Neuronal stem cell (in vitro differentiated cells): ENCODE results near the gene DUSP1.

Experiments used
- DNase-seq: peaks from one replicate; pipeline ENCODE4 v3.0.0-alpha.2; 2013; ENCODE audit warnings: low spot score
- H2AFZ ChIP-seq: one replicate; pipeline ENCODE4 v1.6.1; 2013; ENCODE audit warnings: mild to moderate bottlenecking, low read length, inconsistent platforms
- H2AK5ac ChIP-seq: 2 replicates; pipeline ENCODE4 v1.6.1; 2013; ENCODE audit warnings: low read depth, mild to moderate bottlenecking, inconsistent platforms, low read length, moderate library complexity, mixed read lengths
- H2BK120ac ChIP-seq: 2 replicates; pipeline ENCODE4 v1.6.1; 2013; ENCODE audit warnings: low read depth, mild to moderate bottlenecking, inconsistent platforms, low read length, moderate library complexity, mixed read lengths
- H2BK12ac ChIP-seq: one replicate; pipeline ENCODE4 v1.6.1; 2013; ENCODE audit warnings: low read length, inconsistent platforms
- H2BK15ac ChIP-seq: 2 replicates; pipeline ENCODE4 v1.6.1; 2013; ENCODE audit warnings: mild to moderate bottlenecking, low read length, inconsistent platforms, mixed read lengths
- H2BK5ac ChIP-seq: one replicate; pipeline ENCODE4 v1.6.1; 2013; ENCODE audit warnings: inconsistent platforms, mild to moderate bottlenecking, low read length, moderate library complexity
- H3K14ac ChIP-seq: one replicate; pipeline ENCODE4 v1.6.1; 2013; ENCODE audit warnings: low read length, inconsistent platforms
- H3K18ac ChIP-seq: 2 replicates; pipeline ENCODE4 v1.6.1; 2013; ENCODE audit warnings: low read length, inconsistent platforms
- H3K23ac ChIP-seq: 2 replicates; pipeline ENCODE4 v1.6.1; 2013; ENCODE audit warnings: low read depth, mild to moderate bottlenecking, mixed read lengths, low read length, inconsistent platforms; ENCODE audit not compliant: poor library complexity
- H3K27ac ChIP-seq: replicated peaks from 3 replicates; pipeline ENCODE4 v1.5.1; 2013; ENCODE audit warnings: low read length, inconsistent platforms
- H3K27me3 ChIP-seq, 3 experiments: 2 replicates each; pipeline ENCODE4 v1.6.1; 2013; ENCODE audit warnings: low read length in 3 of 3, mild to moderate bottlenecking in 2 of 3, inconsistent platforms in 1 of 3, low read depth in 1 of 3, mixed read lengths in 1 of 3, moderate library complexity in 1 of 3; ENCODE audit not compliant: control insufficient read depth in 3 of 3, insufficient read depth in 3 of 3
- H3K36me3 ChIP-seq, 2 donors: replicated peaks in 1 of 2; 2 replicates each; pipeline ENCODE4 v1.6.1; 2013; ENCODE audit warnings: low read length in 2 of 2; ENCODE audit not compliant: control insufficient read depth in 2 of 2, insufficient read depth in 2 of 2
- H3K4ac ChIP-seq: 2 replicates; pipeline ENCODE4 v1.6.1; 2013; ENCODE audit warnings: inconsistent platforms, mild to moderate bottlenecking, low read length, moderate library complexity
- H3K4me1 ChIP-seq, 2 donors: 1 replicate in 1 of 2; 2 replicates in 1 of 2; pipeline ENCODE4 v1.6.1; 2013; ENCODE audit warnings: low read length in 2 of 2, low read depth in 1 of 2; ENCODE audit not compliant: control insufficient read depth in 2 of 2, insufficient read depth in 1 of 2
- H3K4me2 ChIP-seq: one replicate; pipeline ENCODE4 v1.6.1; 2013; ENCODE audit warnings: mild to moderate bottlenecking, low read length, inconsistent platforms; ENCODE audit not compliant: insufficient read depth, poor library complexity, severe bottlenecking
- H3K4me3 ChIP-seq, 2 donors: 2 replicates each; pipeline ENCODE4 v1.5.1; 2013; ENCODE audit warnings: low read length in 2 of 2, mild to moderate bottlenecking in 2 of 2, inconsistent platforms in 1 of 2, moderate library complexity in 1 of 2
- H3K79me1 ChIP-seq: one replicate; pipeline ENCODE4 v1.6.1; 2013; ENCODE audit warnings: low read depth, mild to moderate bottlenecking, inconsistent platforms, low read length, moderate library complexity
- H3K9ac ChIP-seq: one replicate; pipeline ENCODE4 v1.6.1; 2013; ENCODE audit warnings: mild to moderate bottlenecking, low read depth, low read length, inconsistent platforms; ENCODE audit not compliant: poor library complexity
- H3K9me3 ChIP-seq, 2 donors: replicated peaks in 1 of 2; 2 replicates each; pipeline versions ENCODE3 to v1.6.1; 2013; ENCODE audit warnings: low read length in 2 of 2, mild to moderate bottlenecking in 2 of 2, inconsistent platforms in 1 of 2, low read depth in 1 of 2, mixed read lengths in 1 of 2, moderate library complexity in 1 of 2; ENCODE audit not compliant: control insufficient read depth in 2 of 2, insufficient read depth in 1 of 2
- H4K8ac ChIP-seq: one replicate; pipeline ENCODE4 v1.6.1; 2013; ENCODE audit warnings: low read depth, mild to moderate bottlenecking, inconsistent platforms, low read length, moderate library complexity
- H4K91ac ChIP-seq: one replicate; pipeline ENCODE4 v1.6.1; 2013; ENCODE audit warnings: low read length, low read depth, mild to moderate bottlenecking, inconsistent platforms; ENCODE audit not compliant: poor library complexity
- WGBS, 2 donors: extraction: QIAGEN DNeasy Blood & Tissue Kit; methylation state at CpG; one replicate each; pipeline ENCODE4 v1.1.7; 2013; ENCODE audit warnings: missing lambda C conversion rate in 2 of 2, mixed read lengths in 1 of 2; ENCODE audit not compliant: insufficient read length in 2 of 2, insufficient replicate concordance in 1 of 2; ENCODE audit errors: extremely low coverage in 2 of 2; 5-methylcytosine and 5-hydroxymethylcytosine counted together

Gene DUSP1

GRCh38 chr5:172801179-172801671, 30.2 kb upstream of the DUSP1 start:
- Histone ChIP-seq H4K8ac (no peak overlapping the region), H3K36me3 (no peaks in the 10 kb centered on the region), H3K4me1 (no peaks in the 10 kb centered on the region), H3K18ac (peak overlapping the region; percentile 29), H3K14ac (no peak overlapping the region), H3K4me3 (no peak overlapping the region), H3K79me1 (no peaks in the 10 kb centered on the region), H3K4ac (no peak overlapping the region), H3K23ac (peak overlapping the region; percentile 19), H3K27ac (no peak overlapping the region), H3K9me3 (no peaks in the 10 kb centered on the region), H4K91ac (no peak overlapping the region), H2BK120ac (no peak overlapping the region), H2BK12ac (no peak overlapping the region), H2AFZ (no peak overlapping the region), H3K4me2 (no peak overlapping the region), H2AK5ac (no peak overlapping the region), H2BK15ac (no peak overlapping the region), H2BK5ac (no peak overlapping the region), H3K27me3 (no peaks in the 10 kb centered on the region), H3K9ac (peak overlapping the region; percentile 30)
- no CpG with 5 or more reads among the region's 4 CpGs for WGBS, 2 donors
- DNase-seq = no peak

- Histone ChIP-seq H2BK12ac (no peak overlapping the region), H3K4ac (no peak overlapping the region)
Measured at GRCh38 chr5:172800088-172800551, 29.1 kb upstream of the DUSP1 start.

DNA sequence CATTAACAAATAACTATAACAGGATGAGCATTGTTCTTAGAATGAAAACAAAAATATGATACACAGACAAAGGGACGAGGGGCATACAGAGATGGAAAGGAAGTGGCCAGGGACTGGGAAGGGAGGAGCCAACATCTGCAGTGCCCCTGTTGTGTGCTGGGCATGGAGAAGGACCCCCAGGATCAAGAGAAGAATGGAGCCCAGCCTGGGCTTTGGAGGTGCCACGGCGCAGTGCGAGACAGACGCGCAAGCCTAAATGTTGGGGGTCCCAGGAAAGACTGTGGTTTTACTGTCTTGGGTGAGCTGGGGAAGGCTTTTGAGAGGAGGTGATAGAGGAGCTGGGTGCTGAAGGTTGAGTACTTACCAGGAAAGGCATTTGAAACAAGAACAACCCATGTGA, 28.4 kb upstream of the DUSP1 start:
- H3K18ac ChIP-seq = no peak overlapping the region
- no peak overlapping the region for H4K8ac ChIP-seq
- H3K9ac ChIP-seq = no peak overlapping the region
- H3K27ac ChIP-seq = no peak overlapping the region
- H2AFZ ChIP-seq = peak overlapping the region; percentile 84
- no peaks in the 10 kb centered on the region for H3K79me1 ChIP-seq
- H3K9me3 ChIP-seq = no peaks in the 10 kb centered on the region
- no peak overlapping the region for H3K4ac ChIP-seq
- H4K91ac ChIP-seq = no peak overlapping the region
- no peak overlapping the region for H2BK15ac ChIP-seq
- no peak overlapping the region for H3K14ac ChIP-seq
- peaks cover 0 to 2% of the 10 kb centered on the region in 2 donors for H3K4me1 ChIP-seq
- H2BK5ac ChIP-seq = no peak overlapping the region
- no peak overlapping the region for H2AK5ac ChIP-seq
- DNase-seq = no peak
- H3K4me2 ChIP-seq = no peak overlapping the region
- H2BK12ac ChIP-seq = no peak overlapping the region
- WGBS, 2 donors = no CpG with 5 or more reads among the region's 6 CpGs
- H3K4me3 ChIP-seq = no peak overlapping the region
- no peak overlapping the region for H2BK120ac ChIP-seq
- no peak overlapping the region for H3K23ac ChIP-seq
- no peaks in the 10 kb centered on the region for H3K36me3 ChIP-seq
- H3K27me3 ChIP-seq = no peaks in the 10 kb centered on the region

More at GRCh38 chr5:172800088-172800551, 29.1 kb upstream of the DUSP1 start:
- Histone ChIP-seq H3K4me3 (no peak overlapping the region), H2BK120ac (no peak overlapping the region), H4K91ac (no peak overlapping the region), H3K4me2 (no peak overlapping the region), H3K79me1 (no peaks in the 10 kb centered on the region), H3K9me3 (no peaks in the 10 kb centered on the region), H3K23ac (no peak overlapping the region), H3K27ac (no peak overlapping the region), H2BK15ac (peak overlapping the region; percentile 57), H4K8ac (no peak overlapping the region), H2AK5ac (no peak overlapping the region), H2BK5ac (no peak overlapping the region), H3K4me1 (peaks cover 0 to 2% of the 10 kb centered on the region in 2 donors), H2AFZ (peak overlapping the region; percentile 84), H3K27me3 (no peaks in the 10 kb centered on the region), H3K18ac (peak overlapping the region; percentile 48), H3K9ac (no peak overlapping the region), H3K14ac (no peak overlapping the region), H3K36me3 (no peaks in the 10 kb centered on the region)
- WGBS, 2 donors = no CpG with 5 or more reads among the region's 16 CpGs
- no peak for DNase-seq

GRCh38 chr5:172798422-172799215, 27.6 kb upstream of the DUSP1 start:
- no peak overlapping the region for H3K14ac ChIP-seq
- H2BK120ac ChIP-seq = no peak overlapping the region
- WGBS, 2 donors = no CpG with 5 or more reads among the region's 14 CpGs
- H3K27ac ChIP-seq = no peak overlapping the region
- no peak overlapping the region for H3K18ac ChIP-seq
- no peak overlapping the region for H4K8ac ChIP-seq
- no peak overlapping the region for H4K91ac ChIP-seq
- H2BK15ac ChIP-seq = no peak overlapping the region
- H3K36me3 ChIP-seq = no peaks in the 10 kb centered on the region
- H3K4me3 ChIP-seq = no peak overlapping the region
- no peaks in the 10 kb centered on the region for H3K27me3 ChIP-seq
- H2BK5ac ChIP-seq = no peak overlapping the region
- H3K4me1 ChIP-seq = peaks cover 2 to 3% of the 10 kb centered on the region in 2 donors
- H3K4me2 ChIP-seq = no peak overlapping the region
- no peak overlapping the region for H3K9ac ChIP-seq
- no peaks in the 10 kb centered on the region for H3K9me3 ChIP-seq
- no peak overlapping the region for H2BK12ac ChIP-seq
- no peak overlapping the region for H2AFZ ChIP-seq
- no peak for DNase-seq
- no peak overlapping the region for H3K23ac ChIP-seq
- H2AK5ac ChIP-seq = no peak overlapping the region
- H3K4ac ChIP-seq = no peak overlapping the region
- no peaks in the 10 kb centered on the region for H3K79me1 ChIP-seq
